GM19452 (cell line): ENCODE results near the gene BANF1.
"Not testable (repeated sequence)": the region's sequence is repeated elsewhere in the genome, so short reads cannot be mapped to it uniquely, and the experiment has no call there.

Experiments used
- ATAC-seq: cut with Tn5 transposase; IDR thresholded peaks from one replicate; pipeline ENCODE4 v1.9.1; 2021; ENCODE audit not compliant: unreplicated experiment

BANF1 gene

GRCh38 chr11:66011239-66011784 lies 9.0 kb downstream of the BANF1 start:
- no peak for ATAC-seq

GRCh38 chr11:66011785-66012303 lies 9.5 kb downstream of the BANF1 start, which contains the start of gene CST6:
TSS of gene CST6 (plus strand) at chr11:66012008. CDS start at chr11:66012045, 37 bp downstream.
- ATAC-seq = no peak

GRCh38 chr11:66012371-66012945 lies 10.2 kb downstream of the BANF1 start:
- no peak for ATAC-seq

- ATAC-seq = no peak
Observed at GRCh38 chr11:66012946-66013761, 10.9 kb downstream of the BANF1 start.

- ATAC-seq = no peak
Observed at GRCh38 chr11:66013762-66014100, 11.4 kb downstream of the BANF1 start.

GRCh38 chr11:66014804-66015453 lies 12.6 kb downstream of the BANF1 start:
- ATAC-seq = no peak

- no peak for ATAC-seq
Observed at GRCh38 chr11:66015454-66015881, 13.2 kb downstream of the BANF1 start.

- ATAC-seq = no peak
Observed at GRCh38 chr11:66015936-66016792, 13.9 kb downstream of the BANF1 start.

- ATAC-seq = no peak
Observed at GRCh38 chr11:66016793-66017177, 14.5 kb downstream of the BANF1 start.

GRCh38 chr11:66017321-66017720 lies 15.0 kb downstream of the BANF1 start:
- ATAC-seq = no peak

- no peak for ATAC-seq
Observed at GRCh38 chr11:66020212-66020611, 17.9 kb downstream of the BANF1 start.

- ATAC-seq = no peak
Observed at GRCh38 chr11:66020618-66021357, 18.5 kb downstream of the BANF1 start.

GRCh38 chr11:66022401-66023185 lies 20.3 kb downstream of the BANF1 start:
- ATAC-seq = no peak

- ATAC-seq = not testable (repeated sequence)
Observed at GRCh38 chr11:66023186-66023440, 20.8 kb downstream of the BANF1 start.

GRCh38 chr11:66026017-66026529 lies 23.8 kb downstream of the BANF1 start, which contains the start of gene CATSPER1:
TSS of gene CATSPER1 (minus strand) at chr11:66026479. CDS start at chr11:66026379, 100 bp downstream.
- ATAC-seq = no peak

GRCh38 chr11:66032957-66033735 lies 30.8 kb downstream of the BANF1 start:
- no peak for ATAC-seq

- ATAC-seq = no peak
Observed at GRCh38 chr11:66035653-66036333, 33.5 kb downstream of the BANF1 start.

- ATAC-seq = no peak
Observed at GRCh38 chr11:66036334-66036710, 34.0 kb downstream of the BANF1 start.
